Keratinocyte (primary cell): Measurements from ENCODE around the gene TMEM183A.

Experiments used
- CTCF ChIP-seq, 3 experiments: IDR thresholded peaks in 1 of 3; conservative IDR thresholded peaks in 1 of 3; optimal IDR thresholded peaks in 1 of 3; 2 replicates in 2 of 3; 3 replicates in 1 of 3; pipeline versions ENCODE3 to v1.5.1; 2011; ENCODE audit warnings: low read length in 3 of 3, mild to moderate bottlenecking in 3 of 3, moderate library complexity in 2 of 3, control low read depth in 1 of 3, inconsistent platforms in 1 of 3; ENCODE audit not compliant: insufficient read depth in 2 of 3; ENCODE audit errors: extremely low read depth in 1 of 3
- EZH2 ChIP-seq: IDR thresholded peaks from one replicate; pipeline ENCODE4 v1.6.1; 2012; ENCODE audit warnings: inconsistent platforms, mild to moderate bottlenecking, low read length, moderate library complexity

- TF ChIP-seq EZH2, result no peak
- TF ChIP-seq CTCF (optimal IDR thresholded peaks at IDR 0.05 in 1 of 3, IDR thresholded peaks at IDR 0.05 in 1 of 3, conservative IDR thresholded peaks at IDR 0.05 in 1 of 3; ENCODE audit: extremely low read depth in 1 of 3, insufficient read depth in 2 of 3, low read length in 3 of 3), result no peak
Measured at GRCh38 chr1:203000217-203000944, 6.8 kb upstream of the TMEM183A start.
